HG02981 (cell line): ENCODE data around the gene GVQW3.
"Not testable (repeated sequence)": the region's sequence is repeated elsewhere in the genome, so short reads cannot be mapped to it uniquely, and the experiment has no call there.

Experiments
- ATAC-seq: cut with Tn5 transposase; IDR thresholded peaks from one replicate; pipeline ENCODE4 v1.9.1; 2021; ENCODE audit warnings: mild to moderate bottlenecking, moderate library complexity; ENCODE audit not compliant: unreplicated experiment

Gene GVQW3

GRCh38 chr11:76385903-76386302, 4.8 kb downstream of the GVQW3 start:
- no peak for ATAC-seq

DNA sequence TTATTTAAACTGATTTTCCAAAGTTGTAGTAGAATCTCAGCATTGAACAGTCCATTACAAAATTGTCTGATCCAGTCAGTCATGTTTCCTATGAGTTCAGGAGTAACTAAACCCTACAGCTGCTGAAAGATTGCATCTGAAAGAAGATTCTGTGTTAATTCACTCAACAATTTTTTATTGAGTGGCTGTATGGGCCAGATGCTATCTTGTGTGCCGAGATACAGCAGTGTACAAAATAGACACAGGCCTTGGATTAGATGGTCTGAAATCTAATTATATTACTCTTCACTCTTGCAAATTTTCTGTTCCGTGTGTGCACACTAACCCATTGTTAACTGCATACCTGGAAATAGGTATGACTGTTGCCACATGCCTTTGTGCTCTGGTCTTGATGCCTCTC, 7.3 kb downstream of the GVQW3 start:
- ATAC-seq, result no peak

DNA sequence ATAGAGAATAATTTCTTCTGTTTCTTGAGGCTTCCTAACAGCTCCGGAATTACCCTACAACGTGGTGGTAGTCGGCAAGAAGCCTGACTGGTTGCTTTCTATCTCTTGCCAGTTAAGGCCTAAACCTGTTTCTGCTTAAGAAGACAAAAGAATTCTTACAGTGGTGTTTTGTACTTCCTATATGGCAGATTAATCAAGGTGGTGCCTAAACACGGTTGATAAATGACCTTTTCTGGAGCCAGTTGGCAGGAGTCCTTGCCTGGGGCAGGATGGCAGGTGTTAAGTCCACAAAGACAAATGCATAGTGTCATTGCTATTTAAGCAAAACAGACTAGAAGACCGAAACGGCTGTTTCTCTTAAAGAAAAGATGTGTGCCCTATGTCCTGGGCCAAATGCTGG, 9.9 kb downstream of the GVQW3 start:
- no peak for ATAC-seq

GRCh38 chr11:76391811-76392475, 10.8 kb downstream of the GVQW3 start:
- ATAC-seq, result no peak

- no peak for ATAC-seq
These were observed 11.7 kb downstream of the GVQW3 start for GRCh38 chr11:76392870-76393269.

DNA sequence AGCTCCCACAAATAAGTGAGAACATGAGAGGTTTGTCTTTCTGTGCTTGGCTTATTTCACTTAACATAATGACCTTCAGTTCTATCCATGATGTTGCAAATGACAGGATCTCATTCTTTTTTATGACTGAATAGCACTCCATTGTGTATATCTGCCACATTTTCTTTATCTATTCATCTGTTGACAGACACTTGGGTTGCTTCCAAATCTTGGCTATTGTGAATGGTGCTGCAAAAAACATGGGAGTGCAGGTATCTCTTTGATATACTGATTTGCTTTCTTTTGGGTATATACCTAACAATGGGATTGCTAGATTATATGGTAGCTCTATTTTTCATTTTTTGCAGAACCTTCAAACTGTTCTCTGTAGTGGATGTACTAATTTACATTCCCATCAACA, 13.3 kb downstream of the GVQW3 start:
- no peak for ATAC-seq

- no peak for ATAC-seq
These were observed 14.2 kb downstream of the GVQW3 start for GRCh38 chr11:76395296-76395695.

- ATAC-seq, result peak; percentile 76
These were observed 16.3 kb downstream of the GVQW3 start for GRCh38 chr11:76397383-76397782.

GRCh38 chr11:76400967-76401366, 19.8 kb downstream of the GVQW3 start:
- ATAC-seq, result no peak

GRCh38 chr11:76401484-76401883, 20.4 kb downstream of the GVQW3 start:
- ATAC-seq, result not testable (repeated sequence)

DNA sequence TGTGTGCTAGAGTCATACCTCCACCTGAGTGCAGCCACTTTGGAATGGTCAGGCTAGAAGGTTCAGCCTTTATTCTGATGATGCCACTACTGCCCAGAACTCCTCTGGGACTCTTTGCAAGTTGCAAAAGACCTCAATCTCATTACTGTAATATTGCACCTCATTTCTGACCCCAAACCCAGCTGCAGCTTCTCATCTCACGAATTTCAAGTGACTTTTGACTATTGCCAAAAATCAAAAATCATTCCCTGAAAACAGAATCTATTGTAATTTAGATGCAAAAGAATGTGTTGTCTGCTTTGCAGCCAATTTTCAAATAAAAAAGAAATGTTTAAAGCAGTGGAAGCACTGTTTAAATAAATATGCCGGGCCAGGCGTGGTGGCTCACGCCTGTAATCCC, 25.2 kb downstream of the GVQW3 start:
- ATAC-seq, result no peak

DNA sequence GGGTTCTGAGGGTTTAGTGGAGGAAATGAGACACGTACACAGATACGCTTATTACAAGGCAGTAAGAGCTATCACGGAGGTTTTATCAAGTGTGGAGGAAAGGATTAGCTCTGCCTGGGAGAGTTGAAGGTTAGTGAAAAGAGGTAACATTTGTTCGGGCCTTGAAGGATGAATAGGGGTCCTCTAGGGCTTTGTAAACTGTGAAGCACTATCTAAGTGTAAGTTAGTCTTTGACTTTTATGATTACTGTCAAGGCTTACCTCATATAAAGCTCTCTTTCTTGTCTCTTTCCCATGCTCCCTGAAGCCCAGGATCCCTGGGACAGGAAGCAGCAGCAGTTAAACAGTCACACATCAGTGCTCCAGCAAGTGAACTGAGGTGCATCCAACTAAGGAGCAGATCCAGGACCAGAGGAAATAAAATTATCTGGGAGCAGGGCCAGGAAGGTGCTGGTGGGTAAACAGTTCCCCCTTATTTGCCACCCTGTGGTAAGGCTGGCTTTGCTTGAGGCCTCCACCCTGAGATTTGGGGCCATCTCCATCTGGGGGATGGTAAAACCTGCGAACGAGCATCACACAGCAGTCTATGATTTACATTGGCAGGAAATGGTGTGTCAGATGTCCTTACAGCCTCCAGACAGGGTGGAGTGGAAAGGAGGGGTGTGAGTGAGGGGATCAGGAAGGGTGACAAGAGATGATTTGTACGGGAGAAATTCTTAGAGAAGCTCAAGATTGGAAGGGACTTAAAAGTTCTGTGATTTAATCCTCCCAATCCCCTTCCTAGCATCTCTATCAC, 27.2 kb downstream of the GVQW3 start:
- no peak for ATAC-seq

GRCh38 chr11:76410851-76411357, 29.8 kb downstream of the GVQW3 start:
- ATAC-seq, result no peak

DNA sequence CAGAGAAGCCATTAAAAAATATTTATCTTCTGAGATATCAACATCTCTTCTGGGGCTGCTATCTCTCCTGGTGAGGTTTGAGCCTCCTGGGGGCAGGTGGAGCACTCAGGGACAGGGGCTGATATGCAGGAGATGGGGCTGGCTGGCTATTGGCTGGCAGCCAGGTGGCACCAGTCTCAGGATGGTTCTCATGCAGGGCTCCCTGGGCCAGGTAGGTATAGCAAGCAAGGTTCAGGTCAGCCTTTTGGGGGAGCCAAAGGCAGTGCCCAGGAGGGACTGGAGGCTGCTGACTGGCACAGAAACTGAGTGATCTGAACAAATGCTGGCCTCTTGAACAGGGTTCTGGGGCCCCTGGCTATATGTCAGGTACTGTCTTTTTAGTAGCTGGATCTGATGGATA, 34.0 kb downstream of the GVQW3 start:
- no peak for ATAC-seq

DNA sequence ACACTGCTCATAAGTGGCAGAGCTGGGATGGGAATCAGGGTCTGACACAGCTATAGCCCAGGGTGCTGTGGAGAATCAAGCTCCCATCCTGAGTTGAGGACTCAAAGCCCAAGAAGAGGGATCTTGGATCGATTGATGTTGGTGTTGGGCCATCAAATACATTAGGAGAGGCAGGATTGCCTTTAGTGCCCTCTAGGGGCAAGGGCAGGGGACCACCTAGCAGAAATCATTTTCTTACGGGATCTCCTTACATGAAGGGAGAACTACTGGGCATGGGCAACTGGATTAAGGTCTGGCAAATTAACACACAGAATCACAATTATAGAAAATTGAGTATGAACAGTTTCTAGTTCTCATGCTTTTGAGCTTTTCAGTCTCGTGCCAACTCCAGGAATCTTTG, 38.8 kb downstream of the GVQW3 start:
- no peak for ATAC-seq

- ATAC-seq, result no peak
These were observed 43.3 kb downstream of the GVQW3 start for GRCh38 chr11:76424379-76424778.

DNA sequence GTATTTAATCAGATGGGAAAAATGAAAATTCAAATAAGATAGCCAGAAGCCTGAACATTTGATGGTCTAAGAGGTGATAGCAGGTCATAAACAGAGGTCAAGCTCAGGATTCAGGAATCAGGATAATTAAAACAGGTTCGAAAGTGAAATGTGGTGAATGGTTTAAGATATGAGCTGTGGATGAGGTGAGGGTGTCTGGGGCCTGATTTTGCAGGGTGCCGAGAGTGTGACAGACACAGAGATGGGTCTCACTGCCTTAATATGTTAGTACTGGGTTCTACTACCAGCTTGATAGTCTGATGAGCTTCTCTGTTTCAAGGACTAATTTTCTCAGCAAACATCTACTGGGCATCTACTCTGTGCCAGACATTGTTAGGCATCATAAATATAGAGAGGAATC, 43.8 kb downstream of the GVQW3 start:
- ATAC-seq, result no peak

DNA sequence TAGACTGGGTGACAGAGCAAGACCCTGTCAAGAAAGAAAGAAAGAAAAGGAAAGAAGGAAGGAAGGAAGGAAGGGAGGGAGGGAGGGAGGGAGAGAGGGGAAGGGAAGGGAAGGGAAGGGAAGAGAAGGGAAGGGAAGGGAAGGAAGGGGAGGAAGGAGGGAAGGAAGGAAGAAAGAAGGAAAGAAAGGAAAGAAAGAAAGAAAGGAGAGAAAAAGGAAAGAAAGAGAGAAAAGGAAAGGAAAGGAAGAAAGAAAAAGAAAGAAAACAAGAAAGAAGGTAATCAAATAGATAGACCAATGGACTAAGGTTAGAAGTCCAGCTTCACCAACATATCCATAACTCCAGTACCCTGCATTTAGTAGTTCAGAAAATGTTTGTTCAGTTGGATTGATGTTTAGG, 45.5 kb downstream of the GVQW3 start:
- no peak for ATAC-seq

DNA sequence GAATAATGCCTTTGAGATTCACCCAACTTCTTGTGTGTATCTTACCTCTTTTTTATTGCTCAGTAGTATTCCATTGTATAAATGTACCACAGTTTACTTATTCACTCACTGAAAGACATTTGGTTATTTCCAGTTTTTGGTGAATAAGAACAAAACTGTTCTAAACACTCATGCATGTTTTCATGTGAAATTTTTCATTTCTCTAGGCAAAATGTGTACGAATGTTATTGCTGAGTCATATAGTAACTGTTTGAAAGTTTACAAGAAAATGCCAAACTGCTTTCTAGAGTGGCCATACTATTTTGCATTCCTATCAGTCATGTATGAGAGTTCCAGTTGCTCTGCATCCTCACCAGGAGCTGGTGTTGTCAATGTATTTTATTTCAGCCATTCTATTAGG, 54.9 kb downstream of the GVQW3 start:
- ATAC-seq, result no peak

DNA sequence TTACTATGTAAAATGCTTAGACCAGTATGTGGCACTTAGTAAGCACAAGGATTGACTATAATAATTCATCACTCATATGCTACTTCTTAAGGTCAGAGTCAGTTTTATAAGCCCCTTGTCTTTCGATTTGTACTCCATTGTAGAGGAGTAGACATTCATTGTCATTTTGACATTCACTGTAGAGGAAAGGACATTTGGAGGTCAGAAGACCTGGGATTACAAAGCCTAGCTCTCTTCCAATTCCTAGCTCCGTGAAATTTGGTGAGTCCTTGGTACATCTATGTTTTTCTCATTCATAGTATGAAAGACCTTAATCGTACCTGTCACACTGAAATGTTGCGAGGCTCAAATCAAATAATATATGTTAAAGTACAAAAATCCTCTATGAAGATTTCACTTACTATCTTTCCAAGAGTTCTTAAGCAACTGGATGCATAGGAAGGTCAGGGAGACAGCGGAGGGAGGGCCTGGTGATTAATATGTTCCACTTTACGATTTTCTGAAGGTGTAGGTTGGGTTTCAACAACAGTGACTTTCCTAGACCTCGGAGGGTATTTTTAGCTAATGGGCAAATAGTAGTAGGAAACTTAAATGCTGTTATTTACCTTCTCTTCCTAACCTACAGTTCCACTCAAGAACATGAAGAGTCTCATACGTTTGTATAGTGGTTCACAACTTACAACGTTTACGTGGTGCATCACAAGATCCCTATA, 62.3 kb downstream of the GVQW3 start:
- no peak for ATAC-seq

DNA sequence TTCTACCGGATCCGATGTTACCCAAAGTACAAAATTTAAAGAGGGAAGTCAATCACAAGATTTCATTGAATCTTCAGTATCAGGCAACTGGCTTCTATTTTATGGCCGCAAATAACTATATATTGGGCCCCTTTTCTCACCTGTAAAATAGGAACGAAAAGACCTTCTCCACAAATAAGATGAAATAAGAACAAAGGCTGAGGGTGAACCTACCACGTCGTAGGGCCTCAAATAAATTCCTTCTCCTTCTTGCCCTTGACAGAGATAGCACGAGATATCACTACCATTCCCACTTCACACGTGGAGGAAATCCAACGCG, 62.9 kb downstream of the GVQW3 start:
- no peak for ATAC-seq
